ENCODE data around the gene FAM120AOS.

The FAM120AOS gene

DNA sequence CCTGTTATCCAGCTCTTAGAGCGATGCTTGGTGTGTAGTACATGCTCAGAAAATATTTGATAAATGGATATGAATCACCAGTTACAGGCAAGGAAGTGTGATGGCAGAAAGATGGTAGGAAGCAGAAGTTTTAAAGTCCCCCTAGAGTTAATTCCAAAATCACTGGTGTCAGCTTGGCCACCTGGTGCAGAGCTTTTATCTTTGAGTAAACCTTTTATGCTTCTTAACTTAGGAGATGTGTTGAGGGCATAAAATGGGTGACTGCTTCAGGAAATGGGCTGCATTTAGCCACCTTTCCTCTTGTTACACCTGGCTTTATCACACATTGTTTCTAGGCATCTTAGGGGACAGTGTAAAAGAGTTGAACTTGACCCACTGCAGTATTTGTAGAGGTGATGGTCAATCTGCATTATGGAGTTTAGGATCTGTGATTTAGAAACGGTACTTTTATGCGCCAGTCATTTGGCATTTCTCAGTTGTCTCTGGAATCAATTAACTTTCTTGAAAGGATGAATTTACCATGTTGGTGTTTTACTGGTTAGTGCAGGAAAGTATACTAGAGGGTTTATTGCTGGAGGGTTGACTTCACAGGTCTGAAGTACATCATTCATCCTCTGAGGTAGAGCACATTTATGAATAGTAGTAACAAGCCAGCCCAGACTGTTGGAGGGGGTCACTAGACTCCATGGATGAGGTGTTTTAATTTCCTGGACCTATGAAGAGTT, 7.5 kb upstream of the FAM120AOS start:
- TF ChIP-seq CTCF (IDR thresholded peaks at IDR 0.05): no peak

DNA sequence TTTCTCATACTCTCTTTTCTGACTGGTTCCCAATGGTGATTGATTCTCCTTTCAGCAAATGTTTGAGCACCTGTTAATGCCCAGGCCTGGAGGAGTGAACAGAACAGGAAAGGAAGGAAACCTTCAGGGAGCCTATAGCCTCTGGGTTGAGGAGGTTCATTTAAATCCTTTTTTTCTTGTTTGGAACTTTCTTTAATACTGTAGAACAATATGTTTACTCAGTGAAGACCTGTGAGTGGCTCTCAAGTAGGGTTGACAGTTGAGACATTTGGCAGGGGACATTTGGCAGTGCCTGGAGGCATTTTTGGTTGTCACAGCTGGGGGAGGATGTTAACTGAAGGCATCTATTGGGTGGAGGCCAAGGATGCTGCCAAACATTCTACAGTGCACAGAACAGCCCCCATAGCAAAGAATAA, 6.1 kb upstream of the FAM120AOS start:
- no peak for TF ChIP-seq CTCF (IDR thresholded peaks at IDR 0.05)

GRCh38 chr9:93458712-93459111, 5.3 kb upstream of the FAM120AOS start:
- no peak for TF ChIP-seq CTCF (IDR thresholded peaks at IDR 0.05)

GRCh38 chr9:93457006-93457405, 3.6 kb upstream of the FAM120AOS start:
- no peak for TF ChIP-seq CTCF (IDR thresholded peaks at IDR 0.05)

DNA sequence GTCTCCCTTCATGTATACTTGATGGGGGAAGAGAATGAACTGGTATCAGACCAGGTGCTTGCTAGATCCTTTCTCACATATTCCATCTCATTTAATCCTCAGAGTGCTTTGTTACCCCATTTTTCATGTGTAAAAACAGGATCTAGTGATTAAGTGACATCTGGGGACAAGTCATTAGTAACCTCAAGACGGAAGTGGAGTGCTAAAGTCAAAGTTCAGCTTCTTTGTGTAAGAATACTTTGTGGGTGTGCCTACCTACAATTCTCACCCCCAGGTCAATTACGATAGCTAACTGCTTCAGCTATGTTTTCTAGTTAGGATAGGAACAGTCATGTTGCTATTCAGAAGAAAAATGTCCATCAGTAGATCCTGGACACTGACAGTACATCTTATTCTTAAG, 3.1 kb upstream of the FAM120AOS start:
- no peak for TF ChIP-seq CTCF (IDR thresholded peaks at IDR 0.05)

DNA sequence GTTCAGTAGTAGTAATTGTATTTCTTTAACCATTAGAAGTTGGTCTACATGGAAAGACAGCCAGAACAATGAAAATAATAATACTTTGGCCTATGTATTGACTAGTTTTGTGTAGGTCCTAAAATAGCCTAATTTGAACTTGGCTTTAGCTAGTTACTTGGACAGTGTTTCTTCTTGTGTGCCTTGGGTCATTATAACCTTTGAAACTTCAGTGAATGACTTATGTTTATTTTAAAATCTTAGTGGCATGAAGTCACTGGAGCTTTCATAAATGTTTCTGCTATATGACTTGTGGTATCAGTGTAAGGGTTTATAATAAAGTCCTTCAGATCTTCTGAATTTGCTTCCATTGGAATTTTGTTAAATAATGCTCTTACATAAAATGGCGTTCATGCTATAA, 2.6 kb upstream of the FAM120AOS start:
- no peak for TF ChIP-seq CTCF (IDR thresholded peaks at IDR 0.05)

DNA sequence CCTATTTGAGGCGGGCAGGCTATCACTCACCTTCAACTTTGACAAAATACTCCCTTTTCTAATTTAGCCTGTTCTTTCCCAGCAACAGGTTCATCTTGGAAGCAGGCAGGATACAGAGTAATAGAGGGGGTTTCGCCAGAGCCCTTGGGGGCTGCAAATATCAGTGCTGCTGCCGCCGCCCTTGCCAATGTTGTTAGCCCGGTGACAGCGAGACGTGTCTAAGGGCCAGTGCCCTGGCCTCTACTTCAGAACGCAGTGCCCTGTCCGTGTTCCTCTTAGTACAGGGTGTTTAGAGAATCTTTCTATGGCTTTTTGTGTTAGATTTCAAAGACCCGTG, 703 bp downstream of the FAM120AOS start:
- no peak for TF ChIP-seq CTCF (IDR thresholded peaks at IDR 0.05)
